ENCODE measurements around the gene CYP3A4.
A peak's percentile ranks its signal among the peaks of the same experiment; 100 is the strongest.
"Not testable (repeated sequence)": the region's sequence is repeated elsewhere in the genome, so short reads cannot be mapped to it uniquely, and the experiment has no call there.

Gene CYP3A4

DNA sequence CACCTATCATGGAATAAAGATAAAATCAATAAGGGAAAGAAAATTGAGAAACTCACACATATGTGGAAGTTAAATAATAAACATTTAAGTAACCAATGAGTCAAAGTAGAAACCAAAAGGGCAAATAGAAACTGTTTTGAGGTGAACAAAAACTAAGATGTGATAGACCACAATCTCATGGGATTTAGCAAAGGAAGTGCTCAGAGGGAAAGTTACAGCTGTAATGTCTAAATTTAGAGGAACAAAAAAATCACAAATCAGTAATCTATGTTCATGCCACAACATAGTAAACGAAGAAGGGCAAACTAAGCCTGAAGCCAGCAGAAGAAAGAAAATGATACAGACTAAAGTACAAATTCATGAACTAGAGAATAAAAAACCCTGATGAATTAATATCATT is 16.3 kb downstream of the CYP3A4 start:
- no peak for DNase-seq
- in situ Hi-C loops (cut with HindIII; ENCODE audit: low pct_ligation_motif_present, low pct_unique_long_range_greater_than_20kb, low sequenced_read_pairs) = no loop called here

DNA sequence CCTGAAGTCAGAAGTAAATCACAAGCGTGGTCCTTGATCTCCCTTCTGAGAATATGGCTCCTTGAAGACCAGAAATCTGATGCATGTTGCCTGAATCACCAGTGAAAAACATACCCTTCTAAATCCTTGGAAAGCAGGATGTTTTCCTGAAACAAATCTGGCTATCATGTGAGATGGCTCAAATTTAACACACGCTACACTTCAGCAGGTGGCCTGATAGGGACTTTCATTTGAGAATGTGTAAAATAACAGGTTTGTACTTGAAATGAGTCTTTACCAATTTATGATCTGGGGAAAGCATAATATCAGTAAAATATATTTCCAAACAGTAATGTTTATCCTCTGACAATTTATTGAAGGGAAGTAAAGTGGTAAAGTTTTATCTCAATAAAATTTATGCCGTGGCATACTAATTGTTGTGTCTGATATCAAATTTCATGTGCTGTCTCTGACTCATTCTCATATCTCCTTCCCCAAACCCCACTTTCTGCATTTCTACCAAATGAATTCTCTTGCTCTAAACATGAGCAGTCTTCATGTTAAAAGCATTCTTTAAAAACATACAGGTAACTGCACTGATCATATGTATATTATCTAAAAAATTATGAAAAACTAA is 17.4 kb downstream of the CYP3A4 start:
- in situ Hi-C loops (cut with HindIII; ENCODE audit: low pct_ligation_motif_present, low pct_unique_long_range_greater_than_20kb, low sequenced_read_pairs) = no loop called here
- no peak for DNase-seq

DNA sequence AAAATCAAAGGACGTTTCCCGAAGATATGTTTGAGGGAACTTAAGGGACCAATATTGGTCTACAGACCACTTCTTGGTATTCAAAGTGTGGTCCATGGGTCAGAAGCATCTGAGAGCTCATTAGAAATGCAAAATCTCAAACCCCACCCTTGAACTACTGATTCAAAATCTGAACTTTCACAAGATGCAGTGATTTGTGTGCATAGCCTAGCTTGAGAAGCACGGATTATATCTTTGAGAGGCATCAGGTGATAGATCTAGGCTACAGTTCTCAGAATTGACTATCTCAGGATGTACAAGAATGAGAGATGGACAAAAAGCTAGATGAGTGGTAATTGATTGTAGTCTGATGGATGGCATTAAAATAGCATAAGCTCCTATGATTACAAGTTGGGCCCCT is 19.5 kb downstream of the CYP3A4 start:
- in situ Hi-C loops (cut with HindIII; ENCODE audit: low pct_ligation_motif_present, low pct_unique_long_range_greater_than_20kb, low sequenced_read_pairs) = no loop called here
- no peak for DNase-seq

DNA sequence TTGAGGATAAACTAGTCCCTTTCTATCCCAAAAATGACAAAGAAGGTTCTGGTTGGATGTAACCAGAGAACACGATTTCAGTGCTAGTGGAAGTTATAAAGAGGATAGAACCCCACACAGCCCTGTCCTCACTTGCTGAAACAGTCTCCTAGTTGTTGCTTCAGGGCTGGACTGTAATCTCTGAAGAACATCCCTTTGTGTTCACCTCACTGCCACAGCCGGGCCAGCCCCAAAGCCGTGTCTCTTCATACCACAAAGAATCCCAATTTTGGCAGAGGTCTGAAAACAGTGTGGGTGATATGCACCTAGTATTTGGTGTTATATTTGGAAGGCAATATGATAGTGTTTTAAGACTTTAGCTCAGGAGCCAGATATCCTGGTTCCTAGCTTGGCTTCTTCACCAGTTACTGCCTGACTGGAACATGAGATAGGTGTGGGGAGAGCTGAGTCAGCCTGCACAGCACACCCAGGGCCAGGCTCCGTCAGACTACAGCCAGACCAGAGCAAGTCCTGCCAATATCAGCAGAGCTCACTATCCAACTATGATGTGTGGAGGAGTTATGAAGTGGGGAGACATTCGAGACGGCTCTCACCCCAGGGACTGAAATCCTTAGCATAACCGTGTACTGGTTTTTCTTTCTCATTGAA is 21.2 kb downstream of the CYP3A4 start:
- in situ Hi-C loops (cut with HindIII; ENCODE audit: low pct_ligation_motif_present, low pct_unique_long_range_greater_than_20kb, low sequenced_read_pairs) = no loop called here
- no peak for DNase-seq

DNA sequence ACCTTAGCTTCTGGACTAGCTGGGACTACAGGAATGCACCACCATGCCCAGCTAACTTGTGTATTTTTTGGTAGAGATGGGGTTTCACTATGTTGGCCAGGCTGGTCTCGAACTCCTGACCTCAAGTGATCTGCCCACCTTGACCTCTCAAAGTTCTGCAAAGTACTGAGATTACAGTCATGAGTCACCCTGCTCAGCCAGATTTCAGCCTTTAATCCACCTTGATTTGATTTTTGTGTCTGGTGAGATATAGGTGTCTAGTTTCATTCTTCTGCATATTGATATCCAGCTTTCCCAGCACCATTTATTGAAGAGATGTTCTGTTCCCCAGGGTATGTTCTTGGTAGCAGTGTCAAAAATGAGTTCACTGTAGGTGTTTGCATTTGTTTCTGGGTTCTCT is 28.9 kb downstream of the CYP3A4 start:
- no peak for DNase-seq
- in situ Hi-C loops (cut with HindIII; ENCODE audit: low pct_ligation_motif_present, low pct_unique_long_range_greater_than_20kb, low sequenced_read_pairs) = no loop called here

DNA sequence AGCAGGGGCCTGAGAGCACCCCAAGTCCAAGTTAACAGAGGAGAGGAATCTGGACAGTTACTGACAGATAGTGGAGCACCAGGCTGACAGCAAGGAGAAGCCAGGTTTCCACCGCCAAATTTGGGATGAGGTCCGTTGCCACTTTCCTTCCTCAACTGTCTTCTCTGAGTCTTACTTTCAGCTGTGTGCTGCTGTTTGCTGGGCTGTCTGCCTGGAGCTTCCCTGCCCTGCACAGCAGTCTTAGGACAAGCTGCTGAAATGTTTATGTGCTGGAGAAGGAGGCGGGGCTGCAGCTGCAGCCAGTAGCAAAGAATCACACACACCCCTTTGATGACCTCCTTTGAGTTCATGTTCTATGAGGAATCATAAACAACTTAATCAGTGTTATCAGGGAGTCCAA is 31.6 kb downstream of the CYP3A4 start:
- no peak for DNase-seq
- in situ Hi-C loops (cut with HindIII; ENCODE audit: low pct_ligation_motif_present, low pct_unique_long_range_greater_than_20kb, low sequenced_read_pairs) = no loop called here

DNA sequence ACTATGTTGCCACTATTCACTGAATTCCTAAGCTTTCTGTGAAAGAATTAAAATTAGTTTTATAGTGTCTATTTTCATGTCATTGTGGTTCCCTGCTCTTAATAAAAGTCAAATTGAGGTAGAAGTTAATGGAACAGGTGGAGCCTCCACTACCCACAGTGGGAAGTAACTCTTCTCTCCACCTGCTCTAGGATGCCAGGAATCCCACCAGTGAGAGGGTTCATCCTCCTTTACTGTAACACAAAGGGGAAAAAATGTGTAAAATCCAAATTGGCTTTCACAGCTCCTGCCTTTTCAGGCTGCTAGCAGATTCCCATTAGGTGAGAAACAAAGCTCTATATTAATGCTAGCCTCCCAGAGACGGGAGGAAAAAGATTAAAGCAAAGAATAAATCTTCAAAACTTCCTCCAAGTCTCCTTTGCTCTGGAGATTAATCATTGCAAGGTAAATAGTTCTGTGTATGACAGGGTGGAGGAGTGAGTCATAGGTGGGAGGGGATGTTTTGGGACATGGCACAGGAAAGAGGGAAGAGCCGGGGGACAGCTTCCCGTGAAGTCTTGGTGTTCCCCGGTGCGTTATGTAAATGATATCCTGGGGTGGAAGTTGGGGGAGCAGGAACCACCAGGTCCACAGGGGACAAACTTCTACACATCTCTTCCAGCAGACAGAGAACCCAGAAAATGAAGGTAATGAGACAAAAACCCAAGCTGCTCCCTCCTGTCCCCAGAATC is 32.5 kb downstream of the CYP3A4 start:
- DNase-seq = peak; percentile 73
- in situ Hi-C loops (cut with HindIII; ENCODE audit: low pct_ligation_motif_present, low pct_unique_long_range_greater_than_20kb, low sequenced_read_pairs) = not testable (repeated sequence)

DNA sequence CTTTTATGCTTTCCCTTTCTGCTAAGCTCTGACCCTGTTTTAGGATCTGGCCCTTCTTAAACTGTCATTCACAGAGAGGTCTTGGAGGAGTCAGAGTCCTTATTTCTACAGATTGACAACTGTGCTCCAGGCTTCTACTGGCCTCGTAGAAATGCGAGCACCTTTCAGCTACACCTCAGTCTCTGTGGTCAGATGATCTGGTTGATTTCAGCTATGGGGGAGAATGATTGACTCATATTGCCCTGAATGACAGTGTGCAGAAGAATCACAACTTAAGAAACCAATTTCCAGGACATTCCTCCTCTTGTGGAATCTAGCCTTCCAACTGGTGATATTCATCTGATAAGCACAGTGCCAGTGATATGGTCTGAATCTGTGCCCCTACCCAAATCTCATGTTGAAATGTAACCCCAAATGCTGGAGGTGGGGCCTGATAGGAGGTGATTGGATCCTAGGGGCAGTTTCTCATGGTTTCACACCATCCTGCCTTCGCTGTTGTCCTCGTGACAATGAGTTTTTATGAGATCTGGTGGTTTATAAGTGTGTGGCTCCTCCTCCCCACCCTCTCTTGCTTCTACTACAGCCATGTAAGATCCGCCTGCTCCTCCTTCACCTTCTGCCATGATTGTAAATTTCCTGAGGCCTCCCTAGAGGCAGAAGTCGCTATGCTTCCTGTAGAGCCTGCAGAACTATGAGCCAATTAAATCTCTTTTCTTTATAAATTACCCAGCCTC is 35.0 kb downstream of the CYP3A4 start:
- in situ Hi-C loops (cut with HindIII; ENCODE audit: low pct_ligation_motif_present, low pct_unique_long_range_greater_than_20kb, low sequenced_read_pairs) = no loop called here
- no peak for DNase-seq

DNA sequence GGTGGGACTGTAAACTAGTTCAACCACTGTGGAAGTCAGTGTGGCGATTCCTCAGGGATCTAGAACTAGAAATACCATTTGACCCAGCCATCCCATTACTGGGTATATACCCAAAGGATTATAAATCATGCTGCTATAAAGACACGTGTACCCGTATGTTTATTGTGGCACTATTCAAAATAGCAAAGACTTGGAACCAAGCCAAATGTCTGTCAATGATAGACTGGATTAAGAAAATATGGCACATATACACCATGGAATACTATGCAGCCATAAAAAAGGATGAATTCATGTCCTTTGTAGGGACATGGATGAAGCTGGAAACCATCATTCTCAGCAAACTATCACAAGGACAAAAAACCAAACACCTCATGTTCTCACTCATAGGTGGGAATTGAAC is 37.1 kb downstream of the CYP3A4 start:
- DNase-seq; in situ Hi-C loops (cut with HindIII; ENCODE audit: low pct_ligation_motif_present, low pct_unique_long_range_greater_than_20kb, low sequenced_read_pairs): not testable (repeated sequence)

DNA sequence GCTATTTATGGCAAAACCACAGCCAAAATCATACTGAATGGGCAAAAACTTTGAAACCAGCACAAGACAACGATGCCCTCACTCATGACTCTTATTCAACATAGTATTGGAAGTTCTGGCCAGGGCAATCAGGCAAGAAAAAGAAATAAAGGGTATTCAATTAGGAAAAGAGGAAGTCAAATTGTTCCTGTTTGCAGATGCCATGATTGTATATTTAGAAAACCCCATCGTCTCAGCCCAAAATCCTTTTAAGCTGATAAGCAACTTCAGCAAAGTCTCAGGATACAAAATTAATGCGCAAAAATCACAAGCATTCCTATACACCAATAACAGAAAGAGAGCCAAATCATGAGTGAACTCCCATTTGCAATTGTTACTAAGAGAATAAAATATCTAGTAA is 38.6 kb downstream of the CYP3A4 start:
- DNase-seq; in situ Hi-C loops (cut with HindIII; ENCODE audit: low pct_ligation_motif_present, low pct_unique_long_range_greater_than_20kb, low sequenced_read_pairs): not testable (repeated sequence)

DNA sequence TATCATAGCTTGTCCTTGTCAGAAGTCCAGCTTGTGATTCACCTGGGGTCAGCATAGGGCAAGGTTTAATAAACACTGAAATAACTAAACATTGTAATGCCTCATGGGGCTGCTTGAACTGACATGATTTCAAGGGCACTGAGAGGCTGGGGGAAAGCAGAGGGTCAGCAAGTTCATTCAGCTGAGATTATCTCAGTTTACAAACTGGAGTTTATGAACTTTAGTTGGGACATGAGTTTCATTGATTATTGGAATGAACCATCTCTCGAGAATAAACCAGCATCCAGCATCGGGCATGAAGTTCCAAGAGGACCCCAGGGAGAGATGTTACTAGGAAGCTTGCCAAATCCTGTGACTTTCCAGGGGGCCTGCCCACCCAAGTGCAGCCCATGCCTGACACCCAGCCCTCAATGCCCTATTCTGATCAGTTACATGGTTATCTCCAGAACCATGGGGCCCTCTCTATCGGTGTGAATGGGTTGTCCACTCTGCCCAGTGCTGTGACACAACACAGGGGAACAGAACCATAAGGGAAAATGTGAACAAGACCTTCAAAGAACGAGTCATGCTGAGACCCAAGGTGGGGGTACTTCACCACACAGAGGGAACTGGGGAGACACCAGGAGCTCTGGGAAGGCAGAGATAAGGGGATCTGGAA is 41.1 kb downstream of the CYP3A4 start:
- in situ Hi-C loops (cut with HindIII; ENCODE audit: low pct_ligation_motif_present, low pct_unique_long_range_greater_than_20kb, low sequenced_read_pairs) = no loop called here
- no peak for DNase-seq

DNA sequence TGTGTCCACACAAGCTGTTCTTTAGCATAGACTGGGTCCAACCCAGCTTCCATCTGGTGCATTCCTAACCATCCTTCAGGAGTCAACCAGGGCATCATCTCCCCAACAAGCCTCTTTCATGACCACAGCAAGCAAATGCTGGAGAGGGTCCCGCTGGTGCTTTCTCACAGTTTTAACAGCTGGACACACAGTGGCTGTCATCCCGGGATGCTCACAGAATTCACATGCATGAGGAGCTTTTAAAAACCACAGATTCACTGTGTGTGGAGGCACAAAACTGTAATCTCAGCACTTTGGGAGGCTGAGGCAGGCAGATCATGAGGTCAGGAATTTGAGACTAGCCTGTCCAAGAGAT is 42.6 kb downstream of the CYP3A4 start:
- in situ Hi-C loops (cut with HindIII; ENCODE audit: low pct_ligation_motif_present, low pct_unique_long_range_greater_than_20kb, low sequenced_read_pairs) = no loop called here
- DNase-seq = no peak

DNA sequence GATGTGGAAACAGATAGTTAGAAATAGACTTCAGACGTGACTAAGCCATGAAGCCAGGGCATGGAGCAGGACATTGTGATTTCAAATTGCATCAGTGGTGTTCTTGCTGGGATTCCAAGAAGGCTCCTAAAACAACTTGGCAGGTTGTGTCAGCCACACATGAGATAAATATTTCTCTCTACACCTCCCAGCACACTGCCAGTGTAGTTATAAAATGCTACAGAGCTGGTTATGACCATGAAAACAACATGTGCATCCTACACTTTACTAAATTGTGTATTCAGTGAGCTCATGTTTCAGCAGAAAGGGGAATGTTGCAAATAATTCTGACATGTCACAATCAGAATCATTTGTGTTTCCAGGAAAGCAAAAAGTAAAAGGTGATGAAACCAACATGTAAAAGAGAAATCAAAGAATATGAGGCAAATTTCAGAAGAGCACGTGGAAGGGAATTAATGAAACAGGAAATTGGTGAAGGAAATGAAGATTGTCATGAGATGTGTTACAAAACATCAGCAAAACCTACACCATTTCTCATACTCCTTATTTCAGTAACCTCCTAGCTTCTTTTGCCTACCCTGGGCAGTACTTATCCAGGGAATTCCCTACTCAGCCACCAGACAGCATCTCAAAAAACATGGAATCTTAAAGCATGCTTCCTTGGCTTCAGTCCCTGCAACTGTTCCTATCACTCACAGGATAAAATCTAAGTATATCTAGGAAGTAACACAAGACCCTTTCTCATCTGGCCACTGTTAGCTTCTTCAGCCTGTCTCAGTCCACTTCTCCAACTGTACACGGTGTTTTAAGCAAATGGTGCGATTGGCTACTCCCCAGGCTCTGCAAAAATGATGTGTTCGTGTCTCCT is 43.2 kb downstream of the CYP3A4 start:
- no peak for DNase-seq
- in situ Hi-C loops (cut with HindIII; ENCODE audit: low pct_ligation_motif_present, low pct_unique_long_range_greater_than_20kb, low sequenced_read_pairs) = no loop called here

DNA sequence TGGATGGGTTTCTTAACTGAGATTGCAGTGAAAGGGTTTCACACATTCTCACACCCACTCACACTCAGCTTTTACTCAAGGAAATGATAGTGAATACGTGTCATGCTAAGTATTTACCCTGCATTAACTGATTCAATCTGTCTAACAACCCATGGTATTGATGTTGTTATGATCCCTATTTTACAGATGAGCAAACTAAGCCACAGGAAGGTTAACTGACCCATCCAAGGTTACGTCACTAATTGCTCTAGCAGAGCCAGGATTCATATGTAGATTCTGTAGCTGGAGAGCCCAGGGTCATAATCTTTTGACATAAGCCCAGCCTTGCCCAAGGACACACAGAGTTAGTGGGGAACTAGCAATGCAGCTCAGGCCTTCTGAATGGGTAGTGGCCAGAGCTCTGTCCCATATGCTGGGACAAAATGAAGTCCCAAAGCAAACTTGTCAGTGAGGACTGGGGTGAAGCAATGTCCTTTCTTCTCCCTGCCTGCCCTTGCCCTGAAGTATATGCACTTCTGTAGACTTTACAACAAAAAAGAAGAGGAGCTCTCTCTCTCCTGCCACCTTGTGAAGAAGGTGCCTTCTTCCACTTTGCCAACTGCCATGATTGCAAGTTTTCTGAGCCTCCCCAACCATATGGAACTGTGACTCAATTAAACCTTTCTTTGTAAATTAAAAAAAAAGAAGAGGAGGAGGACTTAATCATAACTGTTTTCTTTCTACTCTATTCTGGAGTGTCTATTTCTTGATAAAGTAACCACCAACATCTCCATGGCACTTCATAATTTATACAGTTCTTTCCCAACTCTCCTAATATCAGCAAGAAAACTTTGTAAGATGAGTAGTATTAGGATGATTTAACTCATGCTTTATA is 44.0 kb downstream of the CYP3A4 start:
- in situ Hi-C loops (cut with HindIII; ENCODE audit: low pct_ligation_motif_present, low pct_unique_long_range_greater_than_20kb, low sequenced_read_pairs) = no loop called here
- no peak for DNase-seq

DNA sequence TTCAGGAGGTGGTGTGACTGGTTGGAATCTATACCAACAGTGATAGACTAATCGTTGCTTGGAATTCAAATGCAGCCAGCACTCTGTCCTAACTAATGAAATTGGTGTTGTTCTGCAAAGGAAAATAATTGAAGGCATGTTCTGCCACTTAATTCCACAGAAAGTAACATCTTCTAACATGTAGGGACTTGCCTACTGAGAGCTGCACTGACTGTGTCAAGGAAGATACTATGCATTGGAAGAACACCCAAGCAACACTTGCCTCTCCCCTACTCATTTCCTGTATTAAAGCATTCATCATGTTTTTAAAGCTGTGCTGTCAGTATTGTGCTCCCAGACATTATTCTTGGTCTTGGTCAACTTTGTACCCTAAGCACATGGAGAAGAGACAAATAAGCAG is 46.3 kb downstream of the CYP3A4 start:
- in situ Hi-C loops (cut with HindIII; ENCODE audit: low pct_ligation_motif_present, low pct_unique_long_range_greater_than_20kb, low sequenced_read_pairs) = no loop called here
- no peak for DNase-seq

DNA sequence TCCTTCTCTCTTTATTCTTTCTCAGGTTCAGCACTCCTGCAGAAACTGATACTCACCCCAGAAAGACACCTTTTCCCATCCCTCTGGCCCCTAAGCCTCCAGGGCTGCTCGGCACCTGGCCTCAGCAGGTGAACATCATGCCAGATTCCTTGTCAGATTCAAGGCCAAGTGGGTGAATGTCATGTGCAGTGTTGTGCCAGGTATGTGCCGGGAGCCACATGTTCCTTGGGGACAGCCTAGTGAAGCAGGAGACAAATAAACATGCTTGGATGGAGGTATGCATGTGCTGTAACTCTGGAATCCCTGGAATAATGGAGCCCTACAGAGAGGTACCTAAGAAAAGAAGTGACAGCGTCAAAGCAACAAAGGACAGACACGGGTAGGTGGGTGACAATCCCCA is 47.3 kb downstream of the CYP3A4 start:
- in situ Hi-C loops (cut with HindIII; ENCODE audit: low pct_ligation_motif_present, low pct_unique_long_range_greater_than_20kb, low sequenced_read_pairs); DNase-seq: not testable (repeated sequence)

DNA sequence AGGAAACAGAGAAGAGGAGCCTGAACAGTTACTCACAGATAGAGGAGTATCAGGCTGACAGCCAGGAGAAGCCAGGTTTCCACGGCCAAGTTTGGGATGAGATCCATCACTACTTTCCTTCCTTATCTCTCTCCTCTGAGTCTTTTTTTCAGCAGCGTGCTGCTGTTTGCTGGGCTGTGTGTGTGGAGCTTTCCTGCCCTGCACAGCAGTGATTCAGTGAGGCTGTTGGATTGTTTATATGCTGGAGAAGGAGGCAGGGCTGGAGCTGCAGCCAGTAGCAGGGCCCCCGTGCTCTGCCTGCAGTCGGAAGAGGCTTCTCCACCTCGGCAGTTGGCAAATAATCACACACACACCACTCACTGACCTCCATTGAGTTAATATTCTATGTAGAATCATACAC is 49.0 kb downstream of the CYP3A4 start, which contains the start of gene CYP3A7:
TSS of gene CYP3A7 (minus strand) at position 210 of the 400 bp plus-strand sequence. CDS start at position 107, 103 bp downstream.
- in situ Hi-C loops (cut with HindIII; ENCODE audit: low pct_ligation_motif_present, low pct_unique_long_range_greater_than_20kb, low sequenced_read_pairs) = no loop called here

More for the DNA sequence above, 49.0 kb downstream of the CYP3A4 start, which contains the start of gene CYP3A7:
- no peak for DNase-seq

Data from ACHN (cell line).